Astrocyte (in vitro differentiated cells and primary cell): Measurements from ENCODE around the gene AMACR.

Experiments used
- EZH2 ChIP-seq: IDR thresholded peaks from 2 replicates; pipeline ENCODE4 v1.6.1; 2012; ENCODE audit warnings: mild to moderate bottlenecking, low read length, inconsistent platforms; ENCODE audit not compliant: insufficient read depth
- TF ChIP-seq, protein P1 (sequence below): IDR thresholded peaks from 2 replicates; pipeline ENCODE4 v1.5.1; 2011; ENCODE audit warnings: low read depth, mild to moderate bottlenecking, inconsistent platforms, low read length, moderate library complexity; ENCODE audit not compliant: insufficient read depth

- TF ChIP-seq, protein P1, sequence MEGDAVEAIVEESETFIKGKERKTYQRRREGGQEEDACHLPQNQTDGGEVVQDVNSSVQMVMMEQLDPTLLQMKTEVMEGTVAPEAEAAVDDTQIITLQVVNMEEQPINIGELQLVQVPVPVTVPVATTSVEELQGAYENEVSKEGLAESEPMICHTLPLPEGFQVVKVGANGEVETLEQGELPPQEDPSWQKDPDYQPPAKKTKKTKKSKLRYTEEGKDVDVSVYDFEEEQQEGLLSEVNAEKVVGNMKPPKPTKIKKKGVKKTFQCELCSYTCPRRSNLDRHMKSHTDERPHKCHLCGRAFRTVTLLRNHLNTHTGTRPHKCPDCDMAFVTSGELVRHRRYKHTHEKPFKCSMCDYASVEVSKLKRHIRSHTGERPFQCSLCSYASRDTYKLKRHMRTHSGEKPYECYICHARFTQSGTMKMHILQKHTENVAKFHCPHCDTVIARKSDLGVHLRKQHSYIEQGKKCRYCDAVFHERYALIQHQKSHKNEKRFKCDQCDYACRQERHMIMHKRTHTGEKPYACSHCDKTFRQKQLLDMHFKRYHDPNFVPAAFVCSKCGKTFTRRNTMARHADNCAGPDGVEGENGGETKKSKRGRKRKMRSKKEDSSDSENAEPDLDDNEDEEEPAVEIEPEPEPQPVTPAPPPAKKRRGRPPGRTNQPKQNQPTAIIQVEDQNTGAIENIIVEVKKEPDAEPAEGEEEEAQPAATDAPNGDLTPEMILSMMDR = no peak
- TF ChIP-seq EZH2 = no peak
Measured at GRCh38 chr5:33941090-33941489, 66.8 kb downstream of the AMACR start.
